Tibial nerve (tissue), 4 donors: Measurements from ENCODE around the gene SLC34A3. TPM values are rescaled to one million over a fixed set of nuclear protein-coding genes. Genes with fewer than 3 reads are reported as not detected.

ENCODE experiments used
- DNase-seq, 2 donors: peaks; one replicate each; pipeline ENCODE4 v3.0.0-alpha.2; 2019; ENCODE audit warnings: low spot score in 2 of 2
- H3K27ac ChIP-seq, 4 donors: fragments of 200-600 bp; sonication (generic) in 3 of 4; one replicate each; pipeline ENCODE4 v1.5.1; 2017 to 2019; ENCODE audit warnings: mild to moderate bottlenecking in 1 of 4
- H3K27me3 ChIP-seq, 2 donors: fragments of 200-600 bp; sonication (generic) in 1 of 2; one replicate each; pipeline versions ENCODE4 v1.5.1 to v1.6.0; 2017 to 2019
- H3K36me3 ChIP-seq, 3 donors: fragments of 200-600 bp; sonication (generic); one replicate each; pipeline ENCODE4 v1.5.1; 2018 to 2019
- H3K4me1 ChIP-seq, 4 donors: fragments of 200-600 bp; sonication (generic) in 3 of 4; one replicate each; pipeline ENCODE4 v1.5.1; 2017 to 2019
- H3K4me3 ChIP-seq, 4 donors: fragments of 200-600 bp; sonication (generic) in 3 of 4; one replicate each; pipeline ENCODE4 v1.5.1; 2017 to 2019; ENCODE audit warnings: mild to moderate bottlenecking in 1 of 4, moderate library complexity in 1 of 4
- H3K9me3 ChIP-seq, 4 donors: fragments of 200-600 bp; sonication (generic) in 3 of 4; one replicate each; pipeline ENCODE4 v1.5.1; 2017 to 2019
- CTCF ChIP-seq, 5 experiments: fragments of 200-600 bp in 3 of 5; fragments of 450-650 bp in 2 of 5; sonication (generic) in 3 of 5; IDR thresholded peaks; one replicate each; pipeline ENCODE4 v1.5.1; 2016 to 2019; ENCODE audit warnings: antibody characterized with exemption in 5 of 5, mild to moderate bottlenecking in 3 of 5, moderate library complexity in 2 of 5
- EP300 ChIP-seq, 2 donors: sonication (generic); formaldehyde crosslinking; IDR thresholded peaks; one replicate each; pipeline ENCODE4 v1.6.1; 2017; ENCODE audit warnings: antibody characterized with exemption in 2 of 2, mild to moderate bottlenecking in 1 of 2
- POLR2A ChIP-seq, 2 donors: fragments of 450-650 bp; IDR thresholded peaks; one replicate each; pipeline ENCODE4 v1.6.1; 2017; ENCODE audit warnings: antibody characterized with exemption in 2 of 2, mild to moderate bottlenecking in 2 of 2, moderate library complexity in 2 of 2
- WGBS, 2 donors: methylation state at CpG; one replicate each; pipeline ENCODE4 v1.1.5; 2018; 5-methylcytosine and 5-hydroxymethylcytosine counted together
- total RNA-seq, 4 donors: library from RNA; depleted of rRNA; stranded (reverse); fragments of >200 nt; gene quantifications; one replicate each; pipeline ENCODE4 v1.1.0, GENCODE V29; 2016

Gene SLC34A3
- total RNA-seq, 4 donors from 2014 or later: not detected

- Histone ChIP-seq H3K27ac (peak overlapping the region in 2 of 4 donors; percentile 89), H3K4me1 (peaks cover 6 to 62% (median 47%) of the 10 kb centered on the region in 4 donors)
- WGBS, 2 donors: 15 to 17% methylated on average over 21 of the region's 21 CpGs
These were observed 26.0 kb upstream of the SLC34A3 start for GRCh38 chr9:137204731-137205125.

DNA sequence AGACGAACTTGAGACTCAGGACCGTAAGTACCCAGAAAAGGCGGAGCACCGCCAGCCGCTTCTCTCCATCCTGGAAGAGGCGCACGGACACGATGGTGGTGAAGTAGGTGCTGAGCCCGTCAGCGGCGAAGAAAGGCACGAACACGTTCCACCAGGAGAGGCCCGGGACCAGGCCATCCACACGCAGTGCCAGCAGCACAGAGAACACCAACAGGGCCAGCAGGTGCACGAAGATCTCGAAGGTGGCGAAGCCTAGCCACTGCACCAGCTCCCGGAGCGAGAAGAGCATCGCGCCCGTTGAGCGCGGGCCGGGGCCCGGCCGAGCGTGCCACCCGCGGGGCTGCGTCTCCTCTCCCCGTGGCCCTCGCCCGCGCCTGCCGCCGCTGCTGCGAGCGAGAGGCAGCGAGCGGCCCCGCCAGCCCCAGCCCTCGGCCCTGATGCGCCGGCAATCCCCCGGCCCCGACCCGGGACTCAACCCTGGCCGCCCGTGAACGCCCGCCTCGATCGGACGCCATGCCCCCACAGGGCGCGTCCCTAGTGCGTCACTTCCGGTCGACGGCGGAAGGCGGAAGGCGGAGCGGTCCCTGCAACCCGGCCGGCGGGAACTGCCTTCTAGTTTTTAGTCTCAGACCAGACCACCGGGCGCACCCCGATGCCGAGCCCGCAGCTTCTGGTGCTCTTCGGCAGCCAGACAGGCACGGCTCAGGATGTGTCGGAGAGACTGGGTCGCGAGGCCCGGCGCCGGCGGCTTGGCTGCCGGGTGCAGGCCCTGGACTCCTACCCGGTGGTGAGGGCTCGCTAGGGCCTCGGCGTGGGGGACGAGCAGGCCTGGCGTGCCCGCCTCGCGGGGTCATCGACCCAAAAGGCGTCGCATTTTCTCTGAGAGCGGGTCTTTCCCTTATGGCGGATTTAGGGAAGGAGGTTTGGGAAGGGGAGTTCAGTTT is 25.3 kb upstream of the SLC34A3 start, which contains the start of the genes NDOR1 and TMEM203:
TSS of gene NDOR1 (plus strand) at position 575 of the 944 bp plus-strand sequence. CDS start at position 653, 78 bp downstream.
TSS of gene TMEM203 (minus strand) at position 523 of the 944 bp plus-strand sequence. CDS start at position 289, 234 bp downstream.
- peak in 1 of 2 donors; percentile 96 for TF ChIP-seq EP300 (IDR thresholded peaks at IDR 0.05)
- peak; percentile 60 to 71 for TF ChIP-seq POLR2A (IDR thresholded peaks at IDR 0.05)
- no peak for TF ChIP-seq CTCF (IDR thresholded peaks at IDR 0.05)
- DNase-seq: peak; percentile 80 to 89
- H3K27me3 ChIP-seq: no peaks in the 10 kb centered on the region
- H3K36me3 ChIP-seq: peaks cover 0 to 25% (median 0%) of the 10 kb centered on the region in 3 donors
- H3K4me3 ChIP-seq: peak within 1 kb of the TSS; percentile 96 to 99 (median 96)
- peak within 1 kb of the TSS; percentile 64 to 89 (median 84) for H3K27ac ChIP-seq
- no peaks in the 10 kb centered on the region for H3K9me3 ChIP-seq
- WGBS, 2 donors: 0 to 1% methylated on average over 32 to 38 of the region's 98 CpGs
- H3K4me1 ChIP-seq: peaks cover 6 to 60% (median 45%) of the 10 kb centered on the region in 4 donors

More at GRCh38 chr9:137204731-137205125, 26.0 kb upstream of the SLC34A3 start:
- Histone ChIP-seq H3K27me3 (no peaks in the 10 kb centered on the region), H3K9me3 (no peaks in the 10 kb centered on the region), H3K36me3 (peaks cover 0 to 19% (median 0%) of the 10 kb centered on the region in 3 donors), H3K4me3 (peak overlapping the region; percentile 96 to 99 (median 96))
- no peak for TF ChIP-seq EP300 (IDR thresholded peaks at IDR 0.05)
- no peak for TF ChIP-seq CTCF (IDR thresholded peaks at IDR 0.05)
- TF ChIP-seq POLR2A (IDR thresholded peaks at IDR 0.05): no peak
- no peak for DNase-seq

DNA sequence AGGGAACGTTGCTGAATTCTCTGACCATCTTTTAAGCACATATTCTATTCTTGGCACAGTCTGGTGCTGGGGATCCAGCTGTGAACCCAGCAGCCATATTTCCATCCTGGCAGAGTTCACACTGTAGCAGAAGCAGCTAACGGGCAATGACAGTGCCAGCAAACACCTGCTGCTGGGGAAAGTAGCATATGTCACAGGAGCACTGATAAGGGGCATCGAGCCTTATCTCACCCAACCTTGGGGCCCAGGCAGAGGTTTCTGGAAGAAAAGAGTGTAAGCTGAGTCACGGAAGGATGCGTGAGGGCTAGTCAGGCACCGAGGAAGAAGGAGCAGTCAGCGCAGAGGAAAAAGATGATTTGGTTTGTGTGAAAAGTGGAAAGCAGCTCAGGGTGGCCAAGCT is 24.1 kb upstream of the SLC34A3 start:
- TF ChIP-seq EP300 (IDR thresholded peaks at IDR 0.05) (no peak), POLR2A (IDR thresholded peaks at IDR 0.05) (no peak), CTCF (IDR thresholded peaks at IDR 0.05) (no peak)
- no peak for DNase-seq
- Histone ChIP-seq H3K4me3 (peak overlapping the region in 3 of 4 donors; percentile 96 to 99 (median 96)), H3K4me1 (peaks cover 6 to 53% (median 39%) of the 10 kb centered on the region in 4 donors), H3K27ac (peak overlapping the region in 1 of 4 donors; percentile 89), H3K27me3 (no peaks in the 10 kb centered on the region), H3K36me3 (peaks cover 0 to 31% (median 0%) of the 10 kb centered on the region in 3 donors), H3K9me3 (no peaks in the 10 kb centered on the region)
- 85 to 86% methylated on average over 7 of the region's 7 CpGs for WGBS, 2 donors

DNA sequence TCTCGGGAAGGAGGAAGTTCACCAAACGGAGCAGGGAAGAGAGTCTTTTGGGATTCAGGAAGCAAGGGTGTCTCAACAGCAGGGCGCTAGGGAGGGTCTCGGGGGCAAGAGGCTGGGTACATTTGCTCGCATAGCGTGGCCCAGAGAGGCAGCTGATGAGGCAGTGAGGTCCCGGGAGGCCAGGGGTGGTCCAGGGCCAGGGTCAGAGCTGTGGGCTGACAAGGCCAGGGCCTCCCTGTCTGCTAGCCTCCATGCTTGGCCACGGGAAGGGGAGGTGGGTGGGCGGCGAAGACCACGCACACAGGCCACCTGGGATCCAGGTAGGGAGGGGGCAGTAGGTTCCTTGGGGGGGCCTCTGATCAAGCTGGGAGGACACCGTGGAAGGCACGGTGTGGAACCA is 19.2 kb upstream of the SLC34A3 start:
- Histone ChIP-seq H3K36me3 (peaks cover 0 to 63% (median 0%) of the 10 kb centered on the region in 3 donors), H3K27ac (no peak overlapping the region), H3K4me1 (peaks cover 0 to 11% (median 6%) of the 10 kb centered on the region in 4 donors), H3K9me3 (no peaks in the 10 kb centered on the region), H3K4me3 (no peak overlapping the region), H3K27me3 (no peaks in the 10 kb centered on the region)
- no peak for DNase-seq
- 74 to 78% methylated on average over 13 of the region's 13 CpGs for WGBS, 2 donors
- TF ChIP-seq CTCF (IDR thresholded peaks at IDR 0.05): no peak
- no peak for TF ChIP-seq POLR2A (IDR thresholded peaks at IDR 0.05)
- TF ChIP-seq EP300 (IDR thresholded peaks at IDR 0.05): no peak
